Measurements from ENCODE around the gene TBCD.

Gene TBCD

DNA sequence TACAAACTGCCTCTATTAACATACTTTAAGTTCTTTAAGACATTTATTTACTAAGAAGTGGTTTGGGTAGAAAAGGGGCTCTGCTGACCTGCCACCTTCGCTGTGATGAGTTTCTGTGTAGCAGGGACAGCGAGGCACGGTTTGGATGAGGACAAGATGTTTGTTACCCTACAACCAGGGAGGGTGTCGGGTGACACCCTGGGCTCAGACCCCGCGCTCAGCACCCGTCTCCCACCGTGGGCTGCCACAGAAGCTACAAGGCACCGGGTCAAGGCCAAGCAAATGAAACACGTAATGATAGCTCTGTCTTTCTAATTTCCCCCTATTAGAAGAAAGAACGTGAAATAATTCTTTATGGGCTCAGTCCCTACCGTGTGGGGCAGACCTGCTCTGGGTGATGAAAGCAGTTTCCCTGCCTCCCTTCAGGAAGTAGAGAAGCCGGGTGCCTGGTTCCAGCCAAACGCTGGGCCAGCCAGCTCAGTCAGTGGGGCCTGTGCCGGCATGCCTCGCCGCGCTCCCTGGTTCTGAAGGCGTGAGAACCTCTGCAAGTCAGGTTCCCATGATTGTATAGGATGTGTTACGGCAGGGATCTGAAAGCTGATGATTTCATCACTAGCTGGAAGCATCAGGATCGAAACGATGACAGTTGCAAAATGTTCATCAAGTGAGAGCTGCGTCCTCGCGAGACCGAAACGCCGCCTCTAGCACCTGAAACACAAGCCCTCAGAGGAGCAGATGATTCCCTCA lies 84.1 kb downstream of the TBCD start:
- peak; percentile 23 to 51 (median 41) for DNase-seq

DNA sequence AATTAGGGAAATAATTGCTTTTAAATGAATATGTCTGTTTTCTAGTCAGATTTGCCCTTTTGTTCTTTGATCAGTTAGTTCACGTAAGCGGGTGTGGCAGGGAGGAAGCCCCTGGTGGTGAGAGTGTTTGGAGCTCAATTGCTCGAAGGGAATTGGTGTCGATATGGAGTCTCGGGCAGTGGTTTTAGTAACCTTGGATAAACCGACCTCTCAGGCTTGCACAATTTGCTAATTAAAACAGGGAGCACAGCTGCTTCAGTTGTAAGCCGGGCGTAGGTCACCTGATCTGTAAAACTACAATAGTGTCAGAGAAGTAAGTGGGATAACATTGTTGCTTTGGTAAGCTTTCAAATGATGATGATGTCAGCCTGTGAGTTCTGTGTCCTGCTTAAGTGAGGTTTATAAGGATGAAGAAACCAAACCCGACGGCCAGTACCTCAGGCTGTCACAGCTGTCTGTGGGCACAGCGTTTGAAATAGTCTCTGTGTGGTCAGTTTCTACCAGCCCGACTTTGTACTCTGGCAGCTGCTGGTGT lies 85.0 kb downstream of the TBCD start:
- DNase-seq, result peak; percentile 64 to 88 (median 76)

DNA sequence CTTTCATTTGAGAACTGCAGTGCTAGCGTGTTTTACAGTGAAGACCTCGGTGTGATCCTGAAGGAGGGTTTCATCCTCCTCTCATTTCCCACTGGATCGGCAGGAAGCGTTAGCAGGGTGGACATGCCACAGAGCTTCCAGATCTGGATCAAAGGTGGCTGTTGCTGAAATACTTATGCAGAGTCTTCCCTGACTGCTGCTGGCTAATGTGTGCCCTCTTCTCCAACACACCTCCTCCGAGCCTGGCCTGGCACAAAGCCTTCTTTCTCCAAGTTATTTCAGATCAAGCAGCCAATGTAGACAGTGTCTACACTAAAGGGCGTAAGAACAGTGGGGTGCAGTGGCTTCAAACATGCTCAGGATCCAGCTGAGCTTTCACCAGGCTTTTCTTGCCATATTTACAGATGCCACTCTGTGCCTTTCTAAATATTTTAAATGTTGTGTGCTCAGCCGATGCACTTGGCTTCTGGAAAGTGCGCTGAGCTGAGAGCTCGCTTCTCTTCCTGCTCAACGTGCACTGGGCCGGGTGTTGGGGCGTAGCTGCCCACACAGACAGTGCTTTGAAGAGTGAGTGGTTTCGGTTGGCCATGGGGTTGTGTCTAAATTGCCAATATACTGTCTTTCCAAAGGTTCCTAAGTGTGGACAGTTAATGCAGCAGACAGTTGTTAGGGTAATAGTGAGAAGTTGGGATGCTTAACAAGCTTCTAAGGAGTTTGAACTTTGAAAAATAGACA lies 85.9 kb downstream of the TBCD start:
- DNase-seq, result peak; percentile 31 to 67 (median 53)

DNA sequence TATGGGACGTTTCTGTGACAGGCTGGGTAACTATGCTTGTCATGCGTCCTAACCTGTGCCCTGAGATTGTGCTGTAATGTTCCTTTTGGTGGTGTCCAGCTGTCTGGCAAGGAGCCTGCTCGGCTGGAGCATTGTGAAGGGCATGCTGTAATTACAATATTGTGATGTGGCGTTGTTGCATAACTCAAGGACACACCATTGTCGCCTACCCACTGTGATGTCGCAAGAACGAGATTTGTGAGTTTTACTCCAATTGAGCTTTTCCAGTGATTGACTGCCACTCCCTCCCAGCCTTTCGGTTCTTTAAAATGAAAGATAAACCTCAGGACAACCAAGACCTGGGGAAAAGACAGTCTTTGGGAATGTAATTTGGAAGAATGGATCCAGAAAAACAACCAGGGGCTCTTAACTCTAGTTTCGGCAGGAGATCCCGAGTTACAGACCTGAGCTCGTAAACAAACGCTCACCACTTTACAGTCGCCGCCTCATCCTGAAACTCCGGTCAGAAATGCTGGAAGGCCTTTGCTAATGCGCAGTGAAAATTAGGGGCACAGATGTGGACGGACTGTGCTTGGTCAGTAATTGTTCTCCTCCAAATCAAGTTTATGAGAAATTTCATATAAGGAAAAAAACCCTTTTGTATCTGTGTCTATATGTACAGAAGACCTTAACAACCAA lies 86.7 kb downstream of the TBCD start:
- peak; percentile 86 to 94 (median 91) for DNase-seq

DNA sequence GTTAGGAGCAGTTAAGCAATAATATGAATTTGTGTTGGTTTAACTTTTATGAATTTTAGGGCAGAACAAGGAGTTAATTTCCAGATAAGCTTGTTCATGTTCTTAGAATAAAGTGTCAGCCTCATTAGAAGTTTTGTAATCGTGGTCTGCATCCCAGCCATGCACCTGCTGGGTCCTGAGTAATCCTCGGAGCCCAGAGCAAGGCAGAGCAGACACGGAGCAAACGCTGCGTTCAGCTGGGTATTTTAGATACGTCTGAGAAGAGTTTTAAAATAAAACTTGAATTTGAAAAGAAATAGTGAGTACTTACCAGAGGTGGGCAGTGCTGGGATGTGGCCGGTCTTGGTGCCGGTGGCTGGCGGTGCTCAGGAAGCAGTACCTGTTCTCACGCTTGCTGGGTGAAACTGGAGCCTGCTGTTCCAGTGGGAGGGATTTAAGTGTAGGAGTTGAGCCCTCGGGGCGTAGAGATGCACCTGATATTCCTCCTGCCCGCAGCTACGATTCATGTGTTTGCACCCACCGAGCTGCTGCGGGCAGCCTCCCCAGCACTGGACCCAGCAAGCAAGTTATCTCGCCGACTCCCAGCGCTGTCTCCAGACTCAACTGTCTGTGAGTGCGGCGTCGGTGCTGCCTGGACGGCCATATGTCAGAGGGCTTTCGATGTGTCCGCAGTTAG lies 87.9 kb downstream of the TBCD start, which contains the start of gene ZNF750:
Gene ZNF750, minus strand, starts transcription at position 406 of the 676 bp plus-strand sequence. CDS start 7,568 bp downstream, outside the sequence.
- no peak for DNase-seq

DNA sequence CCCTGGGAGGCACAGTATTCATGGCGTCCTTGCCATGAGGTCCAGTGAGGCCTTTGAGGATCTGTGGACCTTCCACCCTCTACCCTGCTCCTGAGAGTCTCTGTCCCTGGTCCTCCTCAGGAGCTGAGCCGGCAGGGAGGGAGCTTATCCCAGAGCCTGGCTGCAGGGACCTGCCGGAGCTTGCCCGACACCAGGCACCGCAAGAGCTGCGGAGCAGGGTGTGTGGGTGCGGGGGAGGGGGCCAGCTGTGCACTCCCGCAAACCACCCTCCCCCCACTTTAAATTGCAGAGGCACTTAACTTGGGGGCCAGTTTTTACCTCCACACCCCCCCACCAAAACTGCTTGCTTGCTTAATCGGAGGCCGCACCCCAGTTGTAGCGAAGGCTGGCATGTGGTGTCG lies 88.6 kb downstream of the TBCD start:
- no peak for DNase-seq

DNA sequence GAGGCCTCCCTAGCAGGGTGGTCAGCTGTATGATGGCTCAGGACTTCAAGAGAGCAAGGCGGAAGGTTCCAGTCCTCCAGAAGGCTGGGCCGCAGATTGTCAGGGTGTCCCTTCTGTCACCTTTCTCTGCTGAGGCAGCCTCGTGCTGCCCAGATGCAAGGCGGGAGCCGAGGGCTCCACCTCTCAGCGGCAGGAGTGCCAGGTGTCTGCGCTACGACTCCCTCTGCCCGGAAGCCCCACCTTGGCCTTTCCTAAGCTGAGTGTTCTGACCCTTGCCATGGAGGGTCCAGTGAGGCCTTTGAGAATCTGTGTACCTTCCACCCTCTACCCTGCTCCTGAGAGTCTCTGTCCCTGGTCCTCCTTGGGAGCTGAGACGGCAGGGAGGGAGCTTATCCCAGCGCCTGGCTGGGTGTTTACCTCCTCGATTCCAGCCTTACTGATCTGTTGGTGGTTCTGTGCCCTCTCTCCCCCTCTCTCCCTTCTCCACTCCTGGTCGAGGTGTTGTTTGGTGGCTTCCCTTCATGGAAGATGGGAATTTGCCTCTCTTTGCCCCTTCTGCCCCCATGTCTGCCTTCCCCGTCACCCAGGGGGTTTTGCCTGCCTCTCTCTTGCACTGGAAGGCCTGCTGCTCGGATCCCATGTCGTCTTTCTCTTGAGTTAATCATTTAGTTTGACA lies 90.2 kb downstream of the TBCD start:
- no peak for DNase-seq

DNA sequence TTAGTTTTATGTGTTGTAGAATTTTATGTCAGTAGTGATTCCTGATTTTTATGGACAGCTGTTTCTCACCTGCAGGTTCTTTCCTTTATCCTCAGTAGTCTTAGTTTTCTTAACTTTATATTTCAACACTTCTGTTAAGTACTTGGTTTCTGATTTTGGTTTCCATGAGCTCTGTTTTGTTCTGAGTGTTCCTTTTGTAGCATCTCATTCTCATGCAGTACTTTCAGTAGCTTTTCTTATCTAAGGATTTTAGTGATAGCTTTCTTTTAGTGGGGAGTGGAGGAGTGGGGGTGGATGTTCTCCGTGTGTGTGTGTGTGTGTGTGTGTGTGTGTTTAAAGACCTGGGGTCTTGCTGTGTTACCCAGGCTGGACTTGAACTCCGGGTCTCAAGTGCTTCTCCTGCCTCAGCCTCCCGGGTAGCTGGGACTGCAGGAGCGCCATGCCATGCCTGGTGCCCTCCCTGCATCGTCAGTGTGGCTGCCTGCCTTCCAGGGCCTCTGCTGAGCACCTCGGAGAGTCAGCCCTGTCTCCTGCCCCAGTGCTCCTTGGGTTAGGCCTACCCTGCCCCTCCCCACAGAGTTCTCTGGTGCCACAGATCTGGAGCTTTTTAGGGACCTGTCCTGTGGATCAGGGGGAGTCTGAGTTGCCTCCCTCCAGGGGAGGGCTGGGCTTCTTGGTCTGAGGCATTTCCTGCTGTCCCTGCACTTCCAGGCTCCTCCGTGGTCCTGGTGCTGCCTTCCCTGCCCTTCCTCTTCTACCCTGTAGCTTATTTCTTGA lies 92.2 kb downstream of the TBCD start:
- DNase-seq, result no peak

DNA sequence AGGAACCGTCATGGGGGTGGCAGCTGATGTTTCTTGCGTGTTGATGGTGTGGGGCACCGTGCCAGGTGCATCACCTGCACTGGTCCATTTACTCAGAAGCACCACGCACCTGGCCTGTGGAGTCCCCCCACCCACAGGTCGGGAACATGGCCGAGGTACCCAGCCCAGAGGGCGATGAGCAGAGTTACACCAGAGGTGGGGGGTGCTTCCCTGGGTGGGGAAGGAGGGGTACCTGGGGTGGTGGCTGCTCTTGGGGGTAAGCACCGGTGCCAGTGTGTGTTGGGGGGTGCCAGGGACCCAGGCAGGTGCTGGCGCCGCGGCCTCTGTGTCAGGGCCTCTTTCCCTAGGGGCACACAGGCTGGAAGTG lies 92.9 kb downstream of the TBCD start:
- no peak for DNase-seq

DNA sequence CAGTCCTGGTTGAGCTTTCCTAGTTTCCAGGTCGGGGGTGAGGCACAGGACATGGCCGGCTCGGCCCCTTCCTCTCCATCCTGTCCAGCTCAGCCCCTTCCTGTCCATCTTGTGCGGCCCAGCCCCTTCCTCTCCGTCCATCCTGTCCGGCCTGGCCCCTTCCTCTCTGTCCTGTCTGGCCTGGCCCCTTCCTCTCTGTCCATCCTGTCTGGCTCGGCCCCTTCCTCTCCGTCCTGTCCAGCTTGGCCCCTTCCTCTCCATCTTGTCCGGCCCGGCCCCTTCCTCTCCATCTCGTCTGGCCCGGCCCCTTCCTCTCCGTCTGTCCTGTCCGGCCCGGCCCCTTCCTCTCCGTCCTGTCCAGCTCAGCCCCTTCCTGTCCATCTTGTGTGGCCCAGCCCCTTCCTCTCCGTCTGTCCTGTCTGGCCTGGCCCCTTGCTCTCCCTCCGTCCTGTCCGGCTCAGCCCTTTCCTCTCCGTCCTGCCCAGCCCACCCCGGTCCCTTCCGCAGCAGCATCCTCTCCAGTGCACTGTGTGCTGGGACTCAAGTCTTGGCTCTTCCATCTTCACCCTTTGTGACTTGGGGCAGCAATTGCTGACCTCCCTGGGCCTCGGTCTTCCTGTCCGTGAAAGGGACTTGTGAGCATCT lies 93.4 kb downstream of the TBCD start:
- no peak for DNase-seq

DNA sequence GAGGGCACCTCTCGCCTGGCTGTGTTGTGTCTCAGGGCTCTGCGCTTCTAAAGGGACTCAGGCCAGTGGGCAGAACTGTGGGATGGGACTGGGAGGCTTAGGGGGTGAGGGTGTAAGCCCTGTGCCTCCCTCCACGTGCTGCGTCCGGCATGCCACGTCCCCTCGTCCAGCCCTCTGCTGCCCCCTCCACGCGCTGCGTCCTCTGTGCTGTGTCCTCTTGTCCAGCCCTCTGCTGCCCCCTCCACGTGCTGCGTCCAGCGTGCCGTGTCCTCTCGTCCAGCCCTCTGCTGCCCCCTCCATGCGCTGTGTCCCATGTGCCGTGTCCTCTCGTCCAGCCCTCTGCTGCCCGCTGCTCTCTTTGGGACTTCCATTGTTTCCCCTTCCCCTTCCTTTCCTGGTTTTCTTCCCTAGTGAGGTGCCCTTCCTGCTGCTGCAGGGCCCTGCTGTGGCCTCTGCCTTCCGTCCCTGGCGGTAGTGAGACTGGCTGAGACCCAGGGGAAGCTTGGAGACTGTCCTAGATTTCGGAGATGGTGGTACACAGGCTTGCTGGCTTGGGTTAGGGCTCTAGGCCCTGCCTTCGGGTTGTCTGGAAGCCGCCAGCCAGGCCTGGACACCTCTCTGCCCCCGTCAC lies 94.3 kb downstream of the TBCD start:
- DNase-seq, result no peak

DNA sequence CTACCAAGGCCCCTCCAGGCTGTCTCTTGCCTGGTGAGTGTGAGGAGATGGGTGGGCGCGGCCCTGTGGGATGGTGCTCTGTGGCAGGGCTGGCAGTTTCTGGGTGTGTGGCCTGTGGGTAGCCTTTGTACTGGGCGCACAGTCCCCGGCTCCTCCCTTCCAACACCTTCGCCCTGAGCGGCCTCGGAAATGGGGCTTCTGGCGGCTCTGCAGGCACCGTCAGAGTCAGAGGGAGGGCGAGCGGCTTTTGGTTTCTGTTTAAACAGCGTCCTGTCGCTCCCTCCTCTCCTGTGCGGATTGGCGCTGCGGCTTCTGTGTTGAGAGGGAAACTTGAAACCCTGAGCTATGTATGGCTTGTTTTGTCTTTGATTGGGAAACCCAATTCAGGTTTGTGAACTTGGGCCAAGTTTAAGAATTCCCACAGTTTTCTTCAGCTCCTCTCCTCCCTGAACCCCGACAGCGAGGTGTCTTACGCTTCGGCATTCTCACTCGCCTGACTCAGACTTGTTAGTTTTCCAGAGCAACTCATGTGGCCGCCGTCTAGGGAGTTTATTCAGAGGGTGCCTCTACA lies 96.2 kb downstream of the TBCD start:
- DNase-seq, result no peak

DNA sequence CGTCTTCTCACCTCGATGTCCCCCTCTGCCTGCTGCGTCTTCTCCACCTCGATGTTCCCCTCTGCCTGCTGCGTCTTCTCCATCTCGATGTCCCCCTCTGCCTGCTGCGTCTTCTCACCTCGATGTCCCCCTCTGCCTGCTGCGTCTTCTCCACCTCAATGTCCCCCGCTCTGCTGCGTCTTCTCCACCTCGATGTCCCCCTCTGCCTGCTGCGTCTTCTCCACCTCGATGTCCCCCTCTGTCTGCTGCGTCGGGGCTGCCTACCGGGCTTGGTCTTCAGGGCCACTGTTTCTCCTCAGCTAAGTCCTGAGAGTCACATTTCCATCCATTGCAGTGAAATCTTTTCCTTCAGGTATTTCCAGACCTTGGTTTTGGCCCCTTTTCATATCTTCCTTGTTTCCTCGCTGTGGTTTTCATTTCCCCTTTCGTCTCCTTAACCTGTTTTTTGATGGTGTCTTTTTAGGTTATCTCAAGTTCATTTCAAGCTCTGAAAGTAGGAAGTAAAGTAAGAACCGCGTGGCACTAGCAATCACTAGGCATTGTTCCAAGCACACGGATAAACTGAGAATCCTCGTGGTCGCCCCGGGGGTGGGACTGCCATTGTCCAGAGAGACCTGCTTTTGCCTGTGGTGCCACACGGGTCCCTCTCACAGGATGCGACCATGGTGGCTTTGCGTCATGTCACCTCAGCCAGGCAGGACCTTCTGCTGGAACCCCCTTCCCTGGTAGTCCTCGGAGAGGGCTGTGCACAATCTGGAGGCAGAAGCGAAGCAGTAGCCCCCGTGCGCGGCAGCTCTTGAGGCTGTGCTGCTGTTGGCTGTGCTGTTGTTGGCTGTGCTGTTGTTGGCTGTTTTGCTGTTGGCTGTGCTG lies 97.4 kb downstream of the TBCD start:
- DNase-seq, result peak in 2 of 4 experiments; percentile 14 to 38

DNA sequence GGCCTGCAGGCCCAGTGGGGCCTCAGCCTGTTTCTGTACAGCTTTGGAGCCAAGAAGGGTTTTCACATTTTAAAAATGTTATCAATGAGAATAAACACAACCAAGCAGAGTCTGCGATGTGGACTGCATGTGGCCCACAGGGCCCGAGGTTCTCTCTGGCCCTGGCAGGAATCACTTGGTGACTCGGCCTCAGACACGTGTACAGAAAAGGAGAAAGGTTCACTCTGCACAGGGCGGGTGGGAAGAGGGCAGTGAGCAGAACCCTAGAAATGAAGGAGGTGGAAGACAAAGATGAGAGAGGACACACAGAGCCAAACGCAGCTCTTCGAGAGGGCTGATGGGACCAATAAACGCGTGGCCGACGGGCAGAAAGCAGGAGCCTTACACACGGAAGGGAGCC lies 99.5 kb downstream of the TBCD start:
- DNase-seq, result no peak

DNA sequence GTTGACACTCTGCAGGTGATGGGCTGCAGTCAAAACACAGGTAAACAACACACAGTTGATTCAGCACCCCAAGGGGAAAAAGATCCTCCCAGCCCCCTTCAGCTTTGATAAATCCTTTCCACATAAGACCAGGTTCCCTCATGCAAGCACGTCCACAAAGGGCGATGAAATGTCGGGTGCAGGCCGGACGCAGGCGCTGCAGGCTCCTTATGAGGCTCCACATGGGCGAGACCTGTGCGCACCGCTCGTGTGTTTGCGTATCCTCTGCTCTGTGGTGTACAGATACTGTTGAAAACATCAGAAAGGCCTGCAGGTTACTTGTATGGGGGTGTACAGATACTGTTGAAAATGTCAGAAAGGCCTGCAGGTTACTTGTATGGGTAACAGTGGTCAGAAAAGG lies 102.4 kb downstream of the TBCD start:
- no peak for DNase-seq

DNA sequence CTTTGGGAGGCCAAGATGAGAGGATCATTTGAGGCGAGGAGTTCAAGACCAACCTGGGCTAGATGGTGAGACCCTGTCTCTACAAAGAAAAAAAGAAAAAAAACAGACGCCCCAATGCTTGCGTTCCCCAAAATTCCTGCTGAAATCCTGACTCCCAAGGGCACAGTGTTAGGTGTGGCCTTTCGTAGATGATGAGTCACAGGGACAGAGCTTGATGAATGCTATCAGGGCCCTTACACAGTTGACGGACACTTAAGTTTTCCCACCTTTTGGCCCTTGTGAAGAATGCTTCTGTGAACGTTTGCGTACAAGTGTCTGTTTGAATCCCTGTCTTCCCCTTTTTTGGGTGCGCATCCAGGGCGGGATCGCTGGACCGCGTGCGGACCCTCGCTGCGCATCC lies 104.5 kb downstream of the TBCD start:
- DNase-seq, result no peak

DNA sequence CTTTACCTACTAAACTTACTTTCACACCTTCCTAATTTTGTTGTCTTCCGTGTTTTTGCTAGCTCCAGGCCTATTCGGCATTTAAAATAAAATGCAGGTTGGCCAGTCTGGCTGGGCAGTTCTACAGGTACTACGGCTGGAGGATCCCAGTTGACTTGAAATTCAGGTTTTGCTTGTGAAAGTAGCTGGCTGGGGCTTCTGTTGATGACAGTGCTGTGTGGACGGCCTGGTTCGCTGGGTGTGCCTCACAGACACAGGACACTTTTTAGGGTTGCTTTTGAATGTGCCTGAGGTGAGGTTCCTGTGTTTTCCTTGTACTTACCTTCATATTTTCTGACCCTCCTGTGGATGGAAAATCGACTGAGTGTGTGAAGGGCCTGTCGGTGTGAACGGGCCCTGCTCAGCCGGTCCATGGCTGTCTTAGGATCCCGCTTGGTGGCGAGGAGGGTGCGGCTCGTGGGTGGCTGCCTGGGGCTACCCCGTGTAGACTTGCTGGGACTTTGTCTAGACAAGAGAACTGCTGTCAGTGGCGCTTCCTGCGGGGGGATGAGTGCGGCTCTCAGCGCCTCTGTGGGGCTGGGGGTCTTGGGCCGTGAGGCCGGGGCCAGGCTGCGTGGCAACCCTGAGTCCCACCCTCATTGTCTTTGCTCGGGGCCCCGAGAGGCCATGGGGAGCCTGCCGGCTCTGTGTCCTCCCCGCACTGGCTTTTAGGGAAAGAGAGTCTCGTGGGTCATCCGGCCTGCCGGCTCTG lies 106.7 kb downstream of the TBCD start:
- no peak for DNase-seq

Measured in suppressor macrophage (primary cell).